ENCODE data around the gene FEZF2.

Gene FEZF2

DNA sequence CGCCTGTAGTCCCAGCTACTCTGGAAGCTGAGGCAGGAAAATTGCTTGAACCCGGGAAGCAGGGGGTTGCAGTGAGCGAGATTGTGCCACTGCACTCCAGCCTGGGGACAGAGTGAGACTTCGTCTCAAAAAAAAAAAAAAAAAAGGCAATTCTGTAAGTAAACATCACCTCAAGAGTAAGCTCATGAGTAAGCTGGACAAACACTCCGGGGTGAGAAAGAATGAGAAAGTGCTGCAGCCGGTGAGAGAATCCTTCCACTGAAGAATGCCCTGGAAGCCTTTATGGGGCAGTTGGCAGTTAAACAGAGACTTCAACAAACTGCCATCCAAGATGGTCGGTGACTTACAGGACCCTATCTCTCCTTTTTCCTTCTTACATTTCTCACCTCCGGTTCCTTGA, 47.5 kb downstream of the FEZF2 start:
- DNase-seq: no peak

- DNase-seq: no peak
Measured at GRCh38 chr3:62323241-62323640, 50.1 kb downstream of the FEZF2 start.
